ENCODE measurements around the gene UBR2. TPM values are rescaled to one million over a fixed set of nuclear protein-coding genes. Genes with fewer than 3 reads are reported as not detected.

Gene UBR2
- total and polyA plus RNA-seq, 9 of the 15 experiments (the other 6 are each of a cell fraction or from before 2014, with no cell fraction given), result 9.1 to 38.9 (median 23.4) TPM

GRCh38 chr6:42563697-42564505 lies at the start of gene UBR2 (continued):
- TF ChIP-seq ZNF609 (CRISPR knock-in tag; IDR thresholded peaks at IDR 0.05; ENCODE audit: borderline replicate concordance), result peak; percentile 92; the same call in 1 of the 2 replicates
- TF ChIP-seq ETV1 (tag; conservative IDR thresholded peaks at IDR 0.05; ENCODE audit: low read depth), result peak; percentile 97
- TF ChIP-seq ZKSCAN1 (IDR thresholded peaks at IDR 0.05; ENCODE audit: low read depth, low read length), result 0 out of 2 replicates have a peak, but pooled peaks have one; percentile 31
- no peak for TF ChIP-seq ZNF384 (IDR thresholded peaks at IDR 0.05; ENCODE audit: low read depth, low read length)
- no peak for TF ChIP-seq ZNF217 (CRISPR knock-in tag; IDR thresholded peaks at IDR 0.05)
- no peak for TF ChIP-seq EZH2 (IDR thresholded peaks at IDR 0.05; ENCODE audit: borderline replicate concordance, low read depth, low read length)
- 0 out of 2 replicates have a peak, but pooled peaks have one; percentile 21 for TF ChIP-seq ZNF77 (CRISPR knock-in tag; IDR thresholded peaks at IDR 0.05)
- no peak for TF ChIP-seq NR0B1 (IDR thresholded peaks at IDR 0.05; ENCODE audit: partially characterized antibody)
- TF ChIP-seq SIN3A (IDR thresholded peaks at IDR 0.05; ENCODE audit: borderline replicate concordance in 2 of 2, control insufficient read depth in 1 of 2, low read depth in 2 of 2, low read length in 2 of 2), result peak in 1 of 2 experiments; percentile 75; a peak in 2 of 4 replicates
- peak; percentile 84 for TF ChIP-seq NKRF (IDR thresholded peaks at IDR 0.05; ENCODE audit: borderline replicate concordance)
- no peak for TF ChIP-seq KHSRP (IDR thresholded peaks at IDR 0.05)
- no peak for TF ChIP-seq ZNF785 (CRISPR knock-in tag; IDR thresholded peaks at IDR 0.05)
- TF ChIP-seq MAX (CRISPR knock-in tag; IDR thresholded peaks at IDR 0.05), result peak; percentile 69
- TF ChIP-seq ZNF699 (CRISPR knock-in tag; IDR thresholded peaks at IDR 0.05; ENCODE audit: insufficient replicate concordance), result no peak
- no peak for TF ChIP-seq ADNP (tag; IDR thresholded peaks at IDR 0.05)
- TF ChIP-seq MEF2A (IDR thresholded peaks at IDR 0.05; ENCODE audit: control insufficient read depth, low read depth, low read length), result no peak
- peak; percentile 10; the same call in 1 of the 2 replicates for TF ChIP-seq CBX5 (IDR thresholded peaks at IDR 0.05; ENCODE audit: borderline replicate concordance, low read depth)
- TF ChIP-seq KLF10 (CRISPR knock-in tag; IDR thresholded peaks at IDR 0.05), result no peak
- TF ChIP-seq FOS (IDR thresholded peaks at IDR 0.05; ENCODE audit: extremely low read depth, insufficient read length), result no peak
- TF ChIP-seq TARDBP (IDR thresholded peaks at IDR 0.05), result no peak; the same call in 1 of the 2 replicates
